ENCODE data around the gene TSPAN15.

Gene TSPAN15

GRCh38 chr10:69498711-69499471, 47.6 kb downstream of the TSPAN15 start:
- DNase-seq (ENCODE audit: insufficient read length, low spot score) (no peak), FAIRE-seq (no peak)

- DNase-seq (ENCODE audit: insufficient read length, low spot score), result no peak
- no peak for FAIRE-seq
Observed at GRCh38 chr10:69499726-69500689, 48.7 kb downstream of the TSPAN15 start.

GRCh38 chr10:69500864-69501468, 49.7 kb downstream of the TSPAN15 start:
- DNase-seq (ENCODE audit: insufficient read length, low spot score), result no peak
- FAIRE-seq, result no peak

- no peak for FAIRE-seq
Observed at GRCh38 chr10:69501657-69502056, 50.4 kb downstream of the TSPAN15 start.

GRCh38 chr10:69502589-69502988, 51.3 kb downstream of the TSPAN15 start:
- FAIRE-seq (no peak), DNase-seq (ENCODE audit: insufficient read length, low spot score) (no peak)

More at GRCh38 chr10:69501657-69502056, 50.4 kb downstream of the TSPAN15 start:
- no peak for DNase-seq (ENCODE audit: insufficient read length, low spot score)

- FAIRE-seq (no peak), DNase-seq (ENCODE audit: insufficient read length, low spot score) (no peak)
Observed at GRCh38 chr10:69503001-69503895, 52.0 kb downstream of the TSPAN15 start.

- DNase-seq (ENCODE audit: insufficient read length, low spot score) (no peak), FAIRE-seq (no peak)
Observed at GRCh38 chr10:69503896-69504265, 52.6 kb downstream of the TSPAN15 start.

- DNase-seq (ENCODE audit: insufficient read length, low spot score), result no peak
- FAIRE-seq, result no peak
Observed at GRCh38 chr10:69504576-69505250, 53.4 kb downstream of the TSPAN15 start.

- FAIRE-seq (no peak), DNase-seq (ENCODE audit: insufficient read length, low spot score) (no peak)
Observed at GRCh38 chr10:69505636-69506318, 54.5 kb downstream of the TSPAN15 start.

- FAIRE-seq (no peak), DNase-seq (ENCODE audit: insufficient read length, low spot score) (no peak)
Observed at GRCh38 chr10:69506487-69506833, 55.2 kb downstream of the TSPAN15 start.

- no peak for FAIRE-seq
- DNase-seq (ENCODE audit: insufficient read length, low spot score), result no peak
Observed at GRCh38 chr10:69506834-69507713, 55.8 kb downstream of the TSPAN15 start.

GRCh38 chr10:69508738-69509340, 57.6 kb downstream of the TSPAN15 start:
- FAIRE-seq (no peak), DNase-seq (ENCODE audit: insufficient read length, low spot score) (no peak)

- no peak for DNase-seq (ENCODE audit: insufficient read length, low spot score)
- FAIRE-seq, result no peak
Observed at GRCh38 chr10:69512901-69513300, 61.6 kb downstream of the TSPAN15 start.

- no peak for DNase-seq (ENCODE audit: insufficient read length, low spot score)
- no peak for FAIRE-seq
Observed at GRCh38 chr10:69513617-69514016, 62.4 kb downstream of the TSPAN15 start.

- FAIRE-seq, result peak; percentile 86
- peak; percentile 77 for DNase-seq (ENCODE audit: insufficient read length, low spot score)
Observed at GRCh38 chr10:69515699-69516259, 64.5 kb downstream of the TSPAN15 start.

GRCh38 chr10:69516316-69516715, 65.1 kb downstream of the TSPAN15 start:
- no peak for DNase-seq (ENCODE audit: insufficient read length, low spot score)
- no peak for FAIRE-seq

- FAIRE-seq (no peak), DNase-seq (ENCODE audit: insufficient read length, low spot score) (no peak)
Observed at GRCh38 chr10:69516796-69517195, 65.5 kb downstream of the TSPAN15 start.
